Effector memory CD4-positive, alpha-beta T cell (primary cell): ENCODE results near the gene SFRP4.

Experiments
- DNase-seq, 3 donors: peaks; one replicate each; pipeline ENCODE4 v3.0.0-alpha.2; 2020
- H3K27ac ChIP-seq: 2 replicates; pipeline ENCODE4 v1.7.0; 2013; ENCODE audit warnings: mild to moderate bottlenecking, low read length, moderate library complexity; ENCODE audit not compliant: insufficient read depth, poor library complexity, severe bottlenecking
- H3K27me3 ChIP-seq: replicated peaks from 2 replicates; pipeline ENCODE4 v1.7.0; 2013; ENCODE audit warnings: mild to moderate bottlenecking, low read length; ENCODE audit not compliant: insufficient read depth, control insufficient read depth, poor library complexity, severe bottlenecking
- H3K36me3 ChIP-seq: 2 replicates; pipeline ENCODE4 v1.7.0; 2013; ENCODE audit warnings: mild to moderate bottlenecking, low read length, moderate library complexity; ENCODE audit not compliant: control insufficient read depth, insufficient read depth
- H3K4me1 ChIP-seq: 2 replicates; pipeline ENCODE4 v1.7.0; 2013; ENCODE audit warnings: low read length, mild to moderate bottlenecking; ENCODE audit not compliant: control insufficient read depth, insufficient read depth, poor library complexity, severe bottlenecking
- H3K4me3 ChIP-seq: 2 replicates; pipeline ENCODE4 v1.7.0; 2013; ENCODE audit warnings: low read length, low read depth, mild to moderate bottlenecking; ENCODE audit not compliant: insufficient read depth, poor library complexity, severe bottlenecking
- H3K9me3 ChIP-seq: 2 replicates; pipeline ENCODE4 v1.7.0; 2013; ENCODE audit warnings: mild to moderate bottlenecking, low read length, moderate library complexity; ENCODE audit not compliant: control insufficient read depth

Gene SFRP4

DNA sequence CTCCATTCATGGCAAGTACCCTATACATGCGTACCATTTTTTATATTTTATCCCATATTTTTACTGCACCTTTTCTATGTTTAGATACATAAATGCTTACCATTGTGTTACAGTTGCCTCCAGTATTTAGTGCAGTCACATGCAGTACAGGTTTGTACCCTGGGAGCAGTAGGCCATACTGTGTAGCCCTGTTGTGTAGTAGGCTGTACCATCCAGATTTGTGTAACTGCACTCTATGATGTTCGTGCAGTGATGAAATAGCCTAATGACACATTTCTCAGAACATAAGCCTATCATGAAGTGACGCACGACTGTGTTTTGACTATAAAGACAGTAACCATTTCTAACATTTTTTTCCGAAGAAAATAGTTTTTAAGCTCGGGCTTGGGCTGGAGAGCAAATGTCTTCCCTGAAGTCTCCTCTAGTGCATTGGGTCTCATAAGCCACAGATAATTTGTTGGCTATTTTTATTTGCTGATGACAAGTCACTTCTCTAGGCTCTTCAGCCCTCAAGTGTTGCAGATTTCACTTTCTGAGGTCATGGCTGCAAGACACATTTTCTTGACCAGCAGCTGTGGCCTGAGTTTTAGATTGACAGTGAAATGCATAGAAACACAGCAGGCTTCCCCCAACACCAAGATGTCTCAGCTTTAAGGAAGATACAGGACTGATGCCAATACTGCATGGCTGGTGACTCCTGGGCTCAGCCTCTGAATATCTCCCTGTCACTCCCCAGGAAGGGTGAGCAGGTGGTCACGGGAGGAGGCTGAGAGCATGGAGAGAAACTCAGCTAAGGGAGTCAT is 30.7 kb upstream of the SFRP4 start:
- DNase-seq, result no peak
- no peaks in the 10 kb centered on the region for H3K4me1 ChIP-seq
- no peaks in the 10 kb centered on the region for H3K27me3 ChIP-seq
- H3K4me3 ChIP-seq, result no peak overlapping the region
- no peaks in the 10 kb centered on the region for H3K9me3 ChIP-seq
- no peaks in the 10 kb centered on the region for H3K36me3 ChIP-seq
- H3K27ac ChIP-seq, result no peak overlapping the region

DNA sequence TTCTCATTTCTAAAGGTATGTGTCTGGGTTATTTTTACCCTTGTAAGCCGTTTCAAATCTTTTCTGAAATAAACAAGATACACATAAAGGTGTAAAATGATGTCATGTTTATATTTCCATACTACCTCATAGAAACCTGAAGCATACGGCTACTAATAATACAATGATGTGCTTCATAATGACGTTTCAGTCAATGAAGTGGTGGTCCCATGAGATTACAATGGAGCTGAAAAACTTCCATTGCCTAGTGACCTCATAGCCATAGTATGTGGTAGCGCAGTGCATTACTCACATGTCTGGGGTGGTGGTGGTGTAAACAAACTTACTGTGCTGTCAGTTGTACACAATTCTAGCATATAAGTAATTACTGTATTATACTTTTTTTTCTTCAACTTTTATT is 28.7 kb upstream of the SFRP4 start:
- Histone ChIP-seq H3K27me3 (no peaks in the 10 kb centered on the region), H3K27ac (no peak overlapping the region), H3K4me3 (no peak overlapping the region), H3K9me3 (no peaks in the 10 kb centered on the region), H3K36me3 (no peaks in the 10 kb centered on the region), H3K4me1 (no peaks in the 10 kb centered on the region)
- DNase-seq, result no peak

DNA sequence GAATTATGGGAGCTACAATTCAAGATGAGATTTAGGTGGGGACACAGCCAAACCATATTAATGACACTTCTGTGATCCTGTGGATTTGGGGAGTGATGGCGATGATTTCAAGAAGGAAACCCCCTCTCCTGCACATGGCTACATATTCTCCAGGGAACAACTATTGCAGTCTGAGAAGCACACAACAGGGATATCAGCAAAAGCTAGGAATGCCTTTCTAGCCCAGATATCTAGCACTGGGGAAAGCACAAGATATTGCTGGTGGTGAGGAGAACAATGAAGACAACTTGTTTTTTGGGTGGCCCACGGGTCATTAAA is 28.1 kb upstream of the SFRP4 start:
- H3K36me3 ChIP-seq, result no peaks in the 10 kb centered on the region

DNA sequence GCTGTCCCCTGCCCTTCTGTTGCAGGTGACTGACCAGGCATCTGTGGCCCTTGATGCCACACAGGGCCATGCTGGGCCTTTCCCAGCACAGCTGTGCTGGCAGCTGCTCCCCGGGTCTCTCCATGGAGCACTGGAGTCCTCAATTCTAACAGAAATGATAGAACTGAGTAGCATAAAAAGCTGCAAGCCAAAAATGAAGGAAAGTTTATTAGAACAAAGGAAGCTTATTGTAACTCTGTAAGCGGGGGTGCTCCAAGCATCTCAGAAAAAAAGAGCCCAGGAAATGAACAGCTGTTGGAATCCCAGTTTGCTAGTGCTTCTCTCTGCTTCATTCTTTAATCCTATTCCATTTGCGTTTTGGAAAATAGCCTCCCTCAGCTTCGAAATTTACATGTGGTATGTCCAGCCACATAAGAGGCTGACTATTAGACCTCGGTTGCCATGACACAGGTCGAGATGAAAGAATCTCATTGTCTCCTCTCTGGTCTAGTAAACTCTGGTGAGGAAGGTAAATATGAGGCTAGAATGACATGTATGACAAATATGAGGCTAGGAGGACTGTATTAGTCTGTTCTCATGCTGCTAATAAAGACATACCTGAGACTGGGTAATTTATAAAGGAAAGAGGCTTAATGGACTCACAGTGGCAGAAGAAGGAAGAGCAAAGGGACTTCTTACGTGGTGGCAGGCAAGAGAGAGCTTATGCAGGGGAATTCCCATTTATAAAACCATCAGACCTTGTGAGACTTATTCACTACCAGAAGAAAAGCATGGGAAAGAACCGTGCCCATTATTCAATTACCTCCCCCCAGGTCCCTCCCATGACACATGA is 27.5 kb upstream of the SFRP4 start:
- Histone ChIP-seq H3K27me3 (no peaks in the 10 kb centered on the region), H3K27ac (no peak overlapping the region), H3K4me1 (no peaks in the 10 kb centered on the region), H3K36me3 (no peaks in the 10 kb centered on the region), H3K9me3 (no peaks in the 10 kb centered on the region), H3K4me3 (no peak overlapping the region)
- DNase-seq, result no peak

More for the DNA sequence above, 28.1 kb upstream of the SFRP4 start:
- Histone ChIP-seq H3K4me1 (no peaks in the 10 kb centered on the region), H3K9me3 (no peaks in the 10 kb centered on the region), H3K27ac (no peak overlapping the region), H3K4me3 (no peak overlapping the region), H3K27me3 (no peaks in the 10 kb centered on the region)
- DNase-seq, result no peak

DNA sequence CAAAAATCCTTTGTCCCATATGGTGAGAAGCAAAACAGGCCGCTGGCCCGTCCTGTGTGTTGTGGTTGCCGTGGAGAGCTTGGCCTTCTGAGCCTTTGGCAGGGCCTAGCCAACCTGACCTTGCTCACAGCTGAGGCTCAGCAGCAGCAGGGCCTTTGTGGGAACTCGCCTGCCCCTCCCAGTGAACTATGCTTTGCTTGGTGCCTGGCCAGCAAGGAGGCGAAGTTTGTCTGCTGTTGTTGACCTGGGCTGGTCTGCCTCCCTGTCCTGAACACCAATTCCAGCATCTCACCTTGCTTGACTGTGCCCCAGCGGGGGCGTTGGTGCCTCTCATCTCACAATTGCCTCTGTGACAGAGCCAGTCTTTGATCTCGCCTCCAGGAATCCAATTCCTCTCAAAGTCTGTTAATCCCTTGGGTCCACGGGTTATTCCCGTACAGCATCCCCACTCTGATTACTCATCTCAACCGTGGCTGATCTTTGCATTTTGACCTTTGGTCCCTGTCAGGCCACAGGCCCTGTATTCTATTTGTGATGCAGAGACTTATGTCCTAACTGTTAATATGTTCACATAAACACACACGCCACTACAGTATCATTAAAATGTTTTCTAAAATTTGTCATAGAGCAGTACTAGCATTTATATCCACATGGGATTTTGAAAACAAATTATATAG is 26.5 kb upstream of the SFRP4 start:
- Histone ChIP-seq H3K27me3 (no peaks in the 10 kb centered on the region), H3K36me3 (no peaks in the 10 kb centered on the region), H3K4me3 (no peak overlapping the region), H3K4me1 (no peaks in the 10 kb centered on the region), H3K9me3 (no peaks in the 10 kb centered on the region), H3K27ac (no peak overlapping the region)
- DNase-seq, result no peak

DNA sequence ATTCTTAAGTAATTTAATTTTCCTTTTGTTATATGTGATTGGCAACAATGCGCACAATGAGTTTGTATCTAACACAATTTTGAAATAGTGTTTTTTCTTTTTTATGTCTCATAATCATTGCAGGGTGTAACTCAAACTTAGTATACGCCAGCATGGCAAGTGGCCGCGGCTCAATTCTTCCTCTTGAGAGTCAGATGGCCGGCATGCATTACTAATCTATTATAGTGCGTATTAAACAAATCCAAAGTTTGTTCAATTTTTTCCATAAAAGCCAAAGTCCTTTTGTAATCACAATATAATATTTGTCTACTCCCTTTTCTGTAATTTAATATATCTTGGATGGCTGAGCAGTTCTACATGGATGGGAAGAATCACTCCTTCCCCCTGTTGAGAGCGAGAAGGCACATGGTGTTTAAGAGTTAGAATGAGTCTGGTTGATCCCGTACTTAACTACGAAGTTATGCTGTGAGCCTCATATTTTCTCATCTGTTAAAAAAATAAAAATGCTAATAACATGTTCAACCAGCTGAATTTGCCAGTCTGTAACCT is 16.5 kb upstream of the SFRP4 start:
- no peak overlapping the region for H3K4me3 ChIP-seq
- DNase-seq, result no peak
- H3K27ac ChIP-seq, result no peak overlapping the region
- no peaks in the 10 kb centered on the region for H3K9me3 ChIP-seq
- H3K4me1 ChIP-seq, result no peaks in the 10 kb centered on the region
- H3K36me3 ChIP-seq, result no peaks in the 10 kb centered on the region
- no peaks in the 10 kb centered on the region for H3K27me3 ChIP-seq

DNA sequence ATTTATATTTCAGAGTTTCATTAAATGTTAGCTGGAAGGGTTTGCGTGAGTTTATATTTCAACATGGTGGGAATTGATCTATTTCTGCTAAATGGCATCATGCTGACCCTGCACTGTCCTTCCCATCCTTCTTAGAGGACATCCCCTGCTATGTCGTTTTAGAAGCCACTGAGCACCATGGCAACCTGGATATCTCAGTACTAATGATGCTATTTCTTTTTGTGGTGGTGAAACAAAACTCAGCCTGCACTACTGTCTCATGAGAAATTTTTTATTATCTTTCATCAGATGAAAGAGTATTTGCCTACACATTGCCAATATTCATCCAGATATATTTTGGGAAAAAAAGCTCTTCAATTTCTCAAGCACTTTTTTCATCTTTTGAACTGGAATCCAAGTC is 15.9 kb upstream of the SFRP4 start:
- H3K36me3 ChIP-seq, result no peaks in the 10 kb centered on the region
- H3K4me3 ChIP-seq, result no peak overlapping the region
- no peak for DNase-seq
- no peak overlapping the region for H3K27ac ChIP-seq
- H3K4me1 ChIP-seq, result no peaks in the 10 kb centered on the region
- no peaks in the 10 kb centered on the region for H3K9me3 ChIP-seq
- no peaks in the 10 kb centered on the region for H3K27me3 ChIP-seq

DNA sequence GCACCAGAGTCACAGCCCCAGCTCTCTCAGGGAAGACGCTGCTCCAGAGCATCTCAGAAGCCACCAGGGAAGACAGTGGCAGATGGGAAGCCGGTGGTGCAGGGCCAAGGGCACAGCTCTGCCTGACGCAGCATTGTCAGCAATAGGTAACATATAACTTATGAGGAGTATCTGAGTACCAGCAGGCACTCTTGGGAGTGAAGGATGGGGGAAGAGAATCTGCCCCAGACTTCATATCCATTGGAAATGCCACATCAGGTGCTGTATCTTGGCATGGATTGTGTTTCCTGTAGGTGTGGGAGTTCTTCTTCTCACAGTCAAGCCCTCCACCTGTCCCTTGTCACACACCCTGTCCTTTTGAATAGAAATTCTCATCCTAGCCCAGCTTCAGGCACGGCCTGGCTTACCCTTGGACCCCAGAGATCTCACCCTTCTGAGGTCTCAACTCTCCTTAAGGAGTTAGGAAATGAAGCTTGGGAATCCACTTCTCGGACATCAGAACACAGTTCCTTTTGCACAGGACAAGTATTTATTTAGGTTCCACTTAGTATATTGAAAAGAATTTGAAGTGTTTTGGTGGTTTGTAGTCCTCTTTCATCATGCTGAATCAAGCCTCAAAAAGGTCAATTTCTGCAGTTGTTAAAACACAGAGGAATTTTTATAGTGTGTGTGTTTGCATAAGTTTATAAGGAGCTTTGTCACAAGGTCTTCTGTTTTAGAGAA is 13.8 kb upstream of the SFRP4 start:
- Histone ChIP-seq H3K27me3 (no peaks in the 10 kb centered on the region), H3K9me3 (no peaks in the 10 kb centered on the region)

DNA sequence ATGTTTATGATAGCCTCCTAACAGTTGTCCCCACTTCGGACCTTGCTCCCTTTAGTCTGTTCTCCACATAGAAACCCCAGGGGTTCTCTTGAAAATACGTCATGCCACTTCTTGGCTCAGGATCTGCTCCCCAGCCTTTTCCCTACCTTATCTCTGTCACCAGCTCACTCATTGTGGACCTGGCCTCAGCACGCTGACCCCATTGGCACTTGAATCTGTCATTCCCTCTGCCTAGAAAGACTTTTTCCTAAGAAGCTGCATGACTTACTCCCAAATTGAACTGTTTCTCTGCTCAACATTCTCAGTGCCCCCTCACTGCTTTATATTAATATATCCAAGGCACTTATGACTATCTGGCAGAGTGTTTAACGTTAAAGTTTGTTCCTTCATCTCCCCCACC is 12.3 kb upstream of the SFRP4 start:
- Histone ChIP-seq H3K9me3 (no peaks in the 10 kb centered on the region), H3K4me3 (no peak overlapping the region), H3K27ac (no peak overlapping the region), H3K4me1 (no peaks in the 10 kb centered on the region), H3K36me3 (no peaks in the 10 kb centered on the region), H3K27me3 (no peaks in the 10 kb centered on the region)
- DNase-seq, result no peak

More for the DNA sequence above, 13.8 kb upstream of the SFRP4 start:
- no peaks in the 10 kb centered on the region for H3K36me3 ChIP-seq
- no peaks in the 10 kb centered on the region for H3K4me1 ChIP-seq
- DNase-seq, result no peak
- no peak overlapping the region for H3K27ac ChIP-seq
- no peak overlapping the region for H3K4me3 ChIP-seq
